Left lung (tissue), 10 donors: Measurements from ENCODE around the gene MLXIPL. TPM values are rescaled to one million over a fixed set of nuclear protein-coding genes. Genes with fewer than 3 reads are reported as not detected.
"Not testable (repeated sequence)": the region's sequence is repeated elsewhere in the genome, so short reads cannot be mapped to it uniquely, and the experiment has no call there.

Experiments used
- ATAC-seq: fragments of 200-7000 bp; cut with Tn5 transposase; one replicate; pipeline ENCODE4 v1.9.1; 2020; ENCODE audit warnings: moderate library complexity
- DNase-seq, 4 donors: peaks; one replicate each; pipeline ENCODE4 v3.0.0-alpha.2; 2013 to 2020
- H3K27ac ChIP-seq, 2 donors: fragments of 200-600 bp; sonication (generic) in 1 of 2; one replicate each; pipeline versions ENCODE4 v1.5.0 to v1.8.0; 2020 to 2021
- H3K27me3 ChIP-seq, 2 donors: fragments of 200-600 bp; sonication (generic) in 1 of 2; one replicate each; pipeline versions ENCODE4 v1.5.0 to v1.8.0; 2020 to 2021
- H3K36me3 ChIP-seq, 2 donors: fragments of 200-600 bp; sonication (generic) in 1 of 2; one replicate each; pipeline versions ENCODE4 v1.5.0 to v1.8.0; 2020 to 2021
- H3K4me1 ChIP-seq, 2 donors: fragments of 200-600 bp; one replicate each; pipeline ENCODE4 v1.8.0; 2021
- H3K4me3 ChIP-seq, 2 donors: fragments of 200-600 bp; sonication (generic) in 1 of 2; one replicate each; pipeline versions ENCODE4 v1.5.0 to v1.8.0; 2020 to 2021; ENCODE audit warnings: mild to moderate bottlenecking in 1 of 2
- H3K9me3 ChIP-seq, 2 donors: fragments of 200-600 bp; sonication (generic) in 1 of 2; one replicate each; pipeline versions ENCODE4 v1.5.0 to v1.8.0; 2020 to 2021
- CTCF ChIP-seq, 2 donors: fragments of 200-600 bp; sonication (generic) in 1 of 2; IDR thresholded peaks; one replicate each; pipeline versions ENCODE4 v1.5.0 to v1.8.0; 2021; ENCODE audit warnings: antibody characterized with exemption in 2 of 2
- intact Hi-C, 2 donors: fragments of 100-400 bp; cut with DNase I; formaldehyde crosslinking; loops; one replicate each; pipeline versions ENCODE4 v1.11.2 to v1.14.2; 2022
- polyA plus RNA-seq, 6 donors: library from polyadenylated mRNA; unstranded; fragments of 120-200 nt; gene quantifications; one replicate each; pipeline ENCODE4 v1.2.1, GENCODE V29; 2013; ENCODE audit not compliant: insufficient read length in 6 of 6
- total RNA-seq, 2 donors: library from RNA; stranded (reverse); fragmentation: NEBNext Ultra II Directional; extraction: Animal tissue kit (Norgen Biotek cat#: 25700); gene quantifications; one replicate each; pipeline ENCODE4 v1.2.1, GENCODE V29; 2021
- donor health status: DM: no; HTN: yes; CAD: no.
- donor health status: DM: no; HTN: no; CAD: no.

The MLXIPL gene
- total and polyA plus RNA-seq, 8 donors, result 0.67 to 6.2 (median 2.5) TPM

DNA sequence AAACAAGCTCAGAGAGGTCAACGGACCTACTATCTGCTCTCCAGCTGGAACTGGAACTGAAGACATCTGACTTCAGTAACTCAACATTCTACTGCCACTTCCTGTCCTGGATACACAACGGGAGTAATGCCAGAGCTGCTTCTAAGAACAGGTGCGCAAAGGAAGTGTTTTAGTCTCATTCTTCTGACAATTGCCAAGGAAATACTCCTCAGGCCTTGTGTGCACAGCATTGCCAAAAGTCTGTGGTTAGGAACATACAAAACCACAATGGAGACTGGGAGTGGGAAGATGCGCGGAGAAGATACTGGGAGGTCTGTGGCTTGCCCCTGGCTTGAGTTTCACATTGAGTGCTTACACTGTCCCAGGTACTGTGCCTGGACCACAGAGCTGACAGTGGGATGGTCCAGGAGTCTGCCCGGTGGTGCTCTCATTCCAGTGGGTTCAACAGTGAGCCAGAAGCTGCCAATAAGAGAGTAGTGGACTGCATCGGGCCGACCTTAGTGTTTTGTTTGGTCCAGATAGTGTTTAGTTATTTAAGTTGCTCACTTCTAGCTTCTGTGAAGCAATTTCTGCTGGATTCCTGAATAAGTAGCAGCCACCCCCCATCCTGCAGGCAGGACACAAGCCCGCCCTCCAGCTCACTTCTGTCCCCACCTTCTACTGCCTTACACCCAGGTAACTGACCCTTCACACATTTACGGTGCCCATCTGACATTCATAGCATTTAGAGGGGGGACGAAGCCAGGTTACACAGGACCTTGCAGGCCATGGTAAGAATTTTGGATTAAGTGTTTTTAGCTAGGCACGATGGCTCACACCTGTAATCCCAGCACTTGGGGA is 56.3 kb downstream of the MLXIPL start:
- peaks cover 0 to 49% of the 10 kb centered on the region in 2 donors for H3K36me3 ChIP-seq
- intact Hi-C loops, result no loop called here
- peaks cover 0 to 14% of the 10 kb centered on the region in 2 donors for H3K4me1 ChIP-seq
- DNase-seq, result no peak
- H3K27ac ChIP-seq, result no peak overlapping the region
- no peak for TF ChIP-seq CTCF (IDR thresholded peaks at IDR 0.05)
- no peak overlapping the region for H3K4me3 ChIP-seq
- no peaks in the 10 kb centered on the region for H3K9me3 ChIP-seq
- no peak for ATAC-seq
- no peaks in the 10 kb centered on the region for H3K27me3 ChIP-seq

DNA sequence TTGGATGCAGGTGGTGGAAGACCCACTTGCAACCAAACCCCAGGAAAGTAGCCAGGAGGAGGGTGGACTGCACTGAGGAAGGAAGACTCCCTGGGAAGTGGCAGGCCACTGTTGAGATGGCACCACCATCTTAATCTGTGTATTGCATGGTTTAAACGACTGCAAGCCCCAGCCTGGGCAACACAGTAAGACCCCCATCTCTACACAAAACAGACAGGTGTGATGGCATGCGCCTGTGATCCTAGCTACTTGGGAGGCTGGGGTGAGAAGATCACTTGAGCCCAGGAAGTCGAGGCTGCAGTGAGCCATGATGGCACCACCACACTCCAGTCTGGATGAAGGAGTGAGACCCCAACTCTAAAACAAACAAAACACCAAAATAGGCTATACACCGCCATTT is 57.2 kb downstream of the MLXIPL start:
- TF ChIP-seq CTCF (IDR thresholded peaks at IDR 0.05), result no peak
- no peaks in the 10 kb centered on the region for H3K9me3 ChIP-seq
- H3K4me1 ChIP-seq, result peaks cover 0 to 14% of the 10 kb centered on the region in 2 donors
- ATAC-seq, result no peak
- no peaks in the 10 kb centered on the region for H3K27me3 ChIP-seq
- no peak overlapping the region for H3K4me3 ChIP-seq
- H3K36me3 ChIP-seq, result peaks cover 0 to 39% of the 10 kb centered on the region in 2 donors
- DNase-seq, result no peak
- intact Hi-C loops, result no loop called here
- H3K27ac ChIP-seq, result no peak overlapping the region

- H3K27me3 ChIP-seq, H3K9me3 ChIP-seq, H3K27ac ChIP-seq, ATAC-seq, DNase-seq, intact Hi-C loops: not testable (repeated sequence)
- Histone ChIP-seq H3K4me1 (peaks cover 0 to 14% of the 10 kb centered on the region in 2 donors), H3K4me3 (peak overlapping the region; percentile 2 to 23), H3K36me3 (peaks cover 0 to 32% of the 10 kb centered on the region in 2 donors)
Measured at GRCh38 chr7:73566431-73566830, 57.9 kb downstream of the MLXIPL start.

- H3K9me3 ChIP-seq, result no peaks in the 10 kb centered on the region
- H3K4me3 ChIP-seq, result peak overlapping the region; percentile 2 to 23
- peaks cover 0 to 26% of the 10 kb centered on the region in 2 donors for H3K36me3 ChIP-seq
- H3K27ac ChIP-seq, result no peak overlapping the region
- ATAC-seq (peak; percentile 19), DNase-seq (no peak)
- H3K27me3 ChIP-seq, result no peaks in the 10 kb centered on the region
- no peak for TF ChIP-seq CTCF (IDR thresholded peaks at IDR 0.05)
- H3K4me1 ChIP-seq, result peaks cover 0 to 14% of the 10 kb centered on the region in 2 donors
- intact Hi-C loops, result no loop called here
Measured at GRCh38 chr7:73565675-73566340, 58.5 kb downstream of the MLXIPL start.

- no peaks in the 10 kb centered on the region for H3K36me3 ChIP-seq
- TF ChIP-seq CTCF (IDR thresholded peaks at IDR 0.05), result no peak
- intact Hi-C loops, result no loop called here
- DNase-seq (no peak), ATAC-seq (no peak)
- no peak overlapping the region for H3K27ac ChIP-seq
- no peaks in the 10 kb centered on the region for H3K27me3 ChIP-seq
- H3K4me3 ChIP-seq, result no peak overlapping the region
- no peaks in the 10 kb centered on the region for H3K9me3 ChIP-seq
- H3K4me1 ChIP-seq, result peaks cover 12 to 23% of the 10 kb centered on the region in 2 donors
Measured at GRCh38 chr7:73560109-73560835, 64.0 kb downstream of the MLXIPL start.
